Mononuclear cell (primary cell): Measurements from ENCODE around the gene CFAP57. TPM values are rescaled to one million over a fixed set of nuclear protein-coding genes. Genes with fewer than 3 reads are reported as not detected.

ENCODE experiments used
- H3K27me3 ChIP-seq: 2 replicates; pipeline ENCODE4 v1.6.0; 2011; ENCODE audit warnings: low read length, control low read depth; ENCODE audit not compliant: insufficient read depth
- H3K4me1 ChIP-seq: 2 replicates; pipeline ENCODE4 v1.5.1; 2011; ENCODE audit warnings: mild to moderate bottlenecking, low read length, control low read depth; ENCODE audit not compliant: insufficient read depth
- H3K4me3 ChIP-seq: 2 replicates; pipeline ENCODE4 v1.5.1; 2011; ENCODE audit warnings: mild to moderate bottlenecking, low read length, moderate library complexity
- H3K9me3 ChIP-seq: 2 replicates; pipeline ENCODE4 v1.5.1; 2011; ENCODE audit warnings: low read depth, mild to moderate bottlenecking, control low read depth, low read length
- total RNA-seq: library from RNA; depleted of rRNA; stranded (reverse); fragments of >200 nt; gene quantifications from one replicate; pipeline ENCODE4 v1.2.3, GENCODE V29; 2012

Gene CFAP57
- total RNA-seq, 1 donor = 0.10 TPM

- Histone ChIP-seq H3K4me1 (no peaks in the 10 kb centered on the region), H3K9me3 (no peaks in the 10 kb centered on the region), H3K27me3 (no peaks in the 10 kb centered on the region), H3K4me3 (no peak overlapping the region)
These were observed 58.0 kb downstream of the CFAP57 start for GRCh38 chr1:43229826-43230780.

- H3K9me3 ChIP-seq = no peaks in the 10 kb centered on the region
- no peak overlapping the region for H3K4me3 ChIP-seq
- H3K27me3 ChIP-seq = no peaks in the 10 kb centered on the region
- no peaks in the 10 kb centered on the region for H3K4me1 ChIP-seq
These were observed 59.9 kb downstream of the CFAP57 start for GRCh38 chr1:43232074-43232473.

- H3K4me3 ChIP-seq = no peak overlapping the region
- no peaks in the 10 kb centered on the region for H3K9me3 ChIP-seq
- no peaks in the 10 kb centered on the region for H3K4me1 ChIP-seq
- H3K27me3 ChIP-seq = no peaks in the 10 kb centered on the region
These were observed 60.4 kb downstream of the CFAP57 start for GRCh38 chr1:43232482-43232881.

- Histone ChIP-seq H3K9me3 (no peaks in the 10 kb centered on the region), H3K4me3 (no peak overlapping the region), H3K4me1 (no peaks in the 10 kb centered on the region), H3K27me3 (no peaks in the 10 kb centered on the region)
These were observed 61.5 kb downstream of the CFAP57 start for GRCh38 chr1:43233631-43234030.

GRCh38 chr1:43234267-43234666, 62.1 kb downstream of the CFAP57 start:
- no peak overlapping the region for H3K4me3 ChIP-seq
- H3K9me3 ChIP-seq = no peaks in the 10 kb centered on the region
- H3K4me1 ChIP-seq = no peaks in the 10 kb centered on the region
- H3K27me3 ChIP-seq = no peaks in the 10 kb centered on the region

GRCh38 chr1:43235040-43235439, 62.9 kb downstream of the CFAP57 start:
- H3K4me3 ChIP-seq = no peak overlapping the region
- H3K9me3 ChIP-seq = no peaks in the 10 kb centered on the region
- no peaks in the 10 kb centered on the region for H3K4me1 ChIP-seq
- H3K27me3 ChIP-seq = no peaks in the 10 kb centered on the region

- Histone ChIP-seq H3K27me3 (no peaks in the 10 kb centered on the region), H3K4me3 (no peak overlapping the region), H3K4me1 (no peaks in the 10 kb centered on the region), H3K9me3 (no peaks in the 10 kb centered on the region)
These were observed 63.5 kb downstream of the CFAP57 start for GRCh38 chr1:43235451-43236121.

- Histone ChIP-seq H3K4me3 (no peak overlapping the region), H3K9me3 (no peaks in the 10 kb centered on the region), H3K4me1 (no peaks in the 10 kb centered on the region), H3K27me3 (no peaks in the 10 kb centered on the region)
These were observed 65.0 kb downstream of the CFAP57 start for GRCh38 chr1:43237121-43237520.

GRCh38 chr1:43238085-43238484, 66.0 kb downstream of the CFAP57 start:
- no peaks in the 10 kb centered on the region for H3K4me1 ChIP-seq
- H3K27me3 ChIP-seq = no peaks in the 10 kb centered on the region
- no peak overlapping the region for H3K4me3 ChIP-seq
- no peaks in the 10 kb centered on the region for H3K9me3 ChIP-seq

- H3K4me3 ChIP-seq = no peak overlapping the region
These were observed 66.9 kb downstream of the CFAP57 start for GRCh38 chr1:43238991-43239469.

GRCh38 chr1:43239484-43239883, 67.4 kb downstream of the CFAP57 start:
- no peaks in the 10 kb centered on the region for H3K9me3 ChIP-seq
- H3K4me1 ChIP-seq = no peaks in the 10 kb centered on the region
- no peaks in the 10 kb centered on the region for H3K27me3 ChIP-seq
- no peak overlapping the region for H3K4me3 ChIP-seq

More at GRCh38 chr1:43238991-43239469, 66.9 kb downstream of the CFAP57 start:
- H3K27me3 ChIP-seq = no peaks in the 10 kb centered on the region
- H3K9me3 ChIP-seq = no peaks in the 10 kb centered on the region
- H3K4me1 ChIP-seq = no peaks in the 10 kb centered on the region

GRCh38 chr1:43241413-43241836, 69.3 kb downstream of the CFAP57 start:
- Histone ChIP-seq H3K4me1 (no peaks in the 10 kb centered on the region), H3K9me3 (no peaks in the 10 kb centered on the region), H3K4me3 (no peak overlapping the region), H3K27me3 (no peaks in the 10 kb centered on the region)

- Histone ChIP-seq H3K4me3 (no peak overlapping the region), H3K9me3 (no peaks in the 10 kb centered on the region), H3K4me1 (no peaks in the 10 kb centered on the region), H3K27me3 (no peaks in the 10 kb centered on the region)
These were observed 71.2 kb downstream of the CFAP57 start for GRCh38 chr1:43243299-43243698.

- Histone ChIP-seq H3K9me3 (no peaks in the 10 kb centered on the region), H3K4me1 (no peaks in the 10 kb centered on the region)
These were observed 74.5 kb downstream of the CFAP57 start for GRCh38 chr1:43246466-43247213.

More at GRCh38 chr1:43246466-43247213, 74.5 kb downstream of the CFAP57 start:
- Histone ChIP-seq H3K4me3 (no peak overlapping the region), H3K27me3 (no peaks in the 10 kb centered on the region)
